T47D (cell line): ENCODE results near the gene MMADHC.

Experiments used
- DNase-seq, 2 experiments: peaks; one replicate each; pipeline versions ENCODE4 v3.0.0 to v3.0.0-alpha.2; 2011 to 2012; ENCODE audit warnings: low read depth in 1 of 2, low spot score in 1 of 2
- JUND ChIP-seq: IDR thresholded peaks from 2 replicates; pipeline ENCODE4 v1.6.1; 2012; ENCODE audit warnings: low read depth
- in situ Hi-C: cut with HindIII; loops from 2 replicates; pipeline ENCODE4 v1.10.0; 2016; ENCODE audit warnings: low sequenced_read_pairs, low pct_unique_long_range_greater_than_20kb

MMADHC gene

DNA sequence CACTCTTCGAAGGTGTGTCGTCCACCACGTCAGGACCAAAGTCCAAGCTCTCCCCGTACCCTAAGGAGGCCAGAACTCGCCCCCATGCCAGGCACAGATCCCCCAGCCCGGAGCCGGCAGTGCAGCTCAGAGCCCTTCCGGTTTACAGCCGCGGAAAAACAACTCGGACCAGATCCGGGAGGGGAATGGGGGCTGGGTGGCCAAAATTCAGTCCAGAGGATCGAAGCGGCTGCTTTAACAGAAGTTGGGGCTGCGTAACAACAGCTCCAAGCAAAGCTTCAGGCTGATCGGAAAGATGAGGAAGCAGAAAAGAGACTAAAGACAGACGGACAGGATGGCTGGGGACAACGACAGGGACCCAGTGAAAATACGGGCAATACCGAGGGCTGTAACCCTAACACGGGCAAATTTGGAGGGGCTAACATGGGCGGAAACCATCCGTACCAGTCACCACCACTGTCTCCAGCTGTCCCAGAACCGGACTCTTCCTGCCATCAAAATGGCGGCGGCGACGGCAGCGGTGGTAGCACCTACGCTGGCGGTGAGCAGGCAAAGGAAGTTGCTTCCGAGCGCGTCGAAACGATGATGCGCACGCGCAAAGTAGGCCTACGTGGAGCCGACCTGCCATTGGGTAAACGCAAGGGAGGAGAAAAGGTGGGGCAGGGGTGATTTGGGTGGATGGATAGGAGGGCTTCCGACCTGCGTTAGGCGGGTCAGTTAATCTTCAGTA is at the start of gene MMADHC:
TSS of gene MMADHC (minus strand) at position 556 of the 730 bp plus-strand sequence. CDS start 678 bp downstream, outside the sequence.
- TF ChIP-seq JUND: no peak
- DNase-seq: peak; percentile 53 to 94
- in situ Hi-C loops: no loop called here

DNA sequence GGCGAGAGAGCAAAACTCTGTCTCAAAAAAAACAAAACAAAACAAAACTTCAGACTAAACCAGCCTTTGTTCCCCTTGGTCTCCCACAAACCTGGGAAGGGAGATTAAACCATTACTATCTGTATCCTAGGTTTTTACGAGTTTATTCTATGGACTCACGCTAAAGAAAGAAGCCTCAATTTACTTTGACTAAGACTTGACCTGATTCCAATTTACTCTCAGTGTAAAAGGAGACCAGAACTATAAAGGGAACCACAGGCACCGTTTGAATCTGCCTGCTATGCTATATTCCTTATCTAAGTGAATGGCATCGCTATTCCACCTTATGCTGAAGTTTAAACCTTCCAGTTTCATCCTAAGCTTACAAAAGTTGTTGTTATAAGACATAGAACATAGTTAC is 46.5 kb upstream of the MMADHC start:
- in situ Hi-C loops: no loop called here
- DNase-seq: no peak
- no peak for TF ChIP-seq JUND

DNA sequence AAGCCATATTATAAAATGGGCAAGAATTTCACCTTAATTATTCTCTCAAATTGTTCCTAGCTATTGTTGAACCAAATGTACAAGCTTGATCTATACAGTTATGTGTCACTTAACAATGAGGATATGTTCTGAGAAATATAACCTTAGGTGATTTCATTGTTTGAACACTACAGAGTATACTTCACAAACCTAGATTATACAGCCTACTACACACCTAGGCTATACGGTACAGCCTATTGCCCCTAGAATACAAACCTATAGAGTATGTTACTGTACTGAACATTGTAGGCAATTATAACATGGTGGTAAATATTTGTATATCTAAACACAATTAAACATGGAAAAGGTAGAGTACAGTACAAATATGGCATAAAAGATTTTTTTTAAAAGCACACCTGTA is 42.9 kb upstream of the MMADHC start:
- in situ Hi-C loops: no loop called here
- no peak for DNase-seq
- no peak for TF ChIP-seq JUND

DNA sequence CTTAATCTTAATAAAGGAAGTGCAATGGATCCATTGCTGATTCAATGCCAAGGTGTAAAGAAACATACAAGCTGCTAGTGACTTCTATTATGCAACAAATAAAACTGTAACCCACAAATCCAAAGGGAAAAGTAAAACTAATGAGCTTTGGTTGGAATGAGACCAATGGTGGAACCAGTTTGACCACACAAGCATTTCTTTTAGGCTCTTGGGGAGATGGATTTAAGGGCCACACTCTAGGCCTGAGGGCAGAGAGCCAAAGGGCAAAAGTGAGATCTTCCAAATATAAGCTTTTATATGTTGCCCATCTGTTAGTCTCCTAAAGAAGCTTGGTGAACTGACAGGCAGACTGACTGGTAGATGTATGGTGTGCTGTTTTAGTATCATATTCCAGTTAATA is 41.5 kb upstream of the MMADHC start:
- in situ Hi-C loops: no loop called here
- DNase-seq: peak in 1 of 2 experiments; percentile 13
- TF ChIP-seq JUND: no peak

DNA sequence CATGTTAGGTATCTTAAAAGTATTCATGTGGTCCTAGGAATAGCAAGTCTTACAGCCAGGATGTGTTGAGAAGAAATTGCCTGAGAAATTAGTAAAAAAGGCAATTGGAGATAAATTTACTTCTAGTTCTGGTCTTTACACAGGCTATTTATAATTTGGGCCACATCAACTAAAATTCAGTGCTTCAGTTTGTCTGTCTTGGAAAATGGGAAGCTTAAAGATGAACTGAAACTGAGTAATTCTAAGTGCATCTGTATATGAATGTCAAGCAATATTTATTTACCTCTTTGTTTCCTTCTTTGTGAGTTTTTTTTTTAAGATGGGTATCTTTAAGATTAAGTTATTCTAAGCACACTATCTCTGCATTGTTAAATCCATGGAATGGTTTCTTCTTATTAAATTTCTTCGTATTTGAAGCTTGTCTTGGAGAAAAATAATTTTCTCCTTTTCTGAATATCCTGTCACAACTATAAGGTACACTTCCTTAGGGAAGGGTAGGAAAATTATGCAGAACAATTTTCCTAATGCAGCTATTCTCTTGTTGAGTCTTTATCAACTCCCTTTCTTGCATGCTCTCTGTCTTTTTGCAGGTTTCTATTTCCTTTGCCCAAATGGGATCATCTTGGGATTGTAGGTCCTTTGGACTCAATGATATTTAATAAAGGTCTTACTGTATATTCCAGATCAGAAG is 39.7 kb upstream of the MMADHC start:
- no peak for TF ChIP-seq JUND
- no peak for DNase-seq
- in situ Hi-C loops: no loop called here

DNA sequence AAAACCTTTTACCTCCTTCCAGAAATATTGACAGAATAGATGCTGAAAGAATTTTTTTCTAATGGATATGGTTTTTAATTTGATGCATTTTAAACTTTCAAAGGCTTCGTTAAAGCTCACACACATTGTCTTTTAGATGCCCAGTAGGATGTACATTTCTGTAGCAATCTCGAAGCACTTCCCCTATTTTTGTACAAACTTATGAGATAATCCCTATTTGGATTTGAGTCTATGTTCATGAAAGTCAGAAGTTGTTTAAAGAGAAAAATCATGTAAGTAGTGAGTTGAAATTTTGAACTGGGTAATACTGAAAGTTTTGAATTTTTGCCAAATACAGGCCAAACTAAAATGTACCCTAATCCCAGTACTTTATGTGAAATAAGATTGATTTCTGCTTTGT is 38.1 kb upstream of the MMADHC start:
- no peak for TF ChIP-seq JUND
- no peak for DNase-seq
- in situ Hi-C loops: no loop called here

DNA sequence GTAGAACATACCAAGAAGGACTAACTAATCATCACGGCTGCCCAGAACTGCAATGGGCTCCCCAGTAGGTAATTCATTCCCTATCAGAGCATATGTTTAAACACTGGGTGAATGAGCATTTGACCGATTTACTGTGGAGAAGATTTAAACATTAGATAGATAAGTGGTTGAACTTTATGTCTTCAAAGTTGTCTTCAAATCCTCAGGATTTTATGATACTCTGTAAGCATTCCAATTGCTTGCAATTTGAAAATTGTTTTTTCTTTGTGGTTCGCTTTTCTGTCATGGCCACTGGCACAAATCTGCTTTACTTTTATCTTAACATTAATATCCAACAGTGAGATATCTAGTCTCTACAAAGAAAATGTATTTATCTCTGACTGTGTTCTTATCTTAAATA is 37.7 kb upstream of the MMADHC start:
- no peak for TF ChIP-seq JUND
- DNase-seq: no peak
- in situ Hi-C loops: no loop called here

DNA sequence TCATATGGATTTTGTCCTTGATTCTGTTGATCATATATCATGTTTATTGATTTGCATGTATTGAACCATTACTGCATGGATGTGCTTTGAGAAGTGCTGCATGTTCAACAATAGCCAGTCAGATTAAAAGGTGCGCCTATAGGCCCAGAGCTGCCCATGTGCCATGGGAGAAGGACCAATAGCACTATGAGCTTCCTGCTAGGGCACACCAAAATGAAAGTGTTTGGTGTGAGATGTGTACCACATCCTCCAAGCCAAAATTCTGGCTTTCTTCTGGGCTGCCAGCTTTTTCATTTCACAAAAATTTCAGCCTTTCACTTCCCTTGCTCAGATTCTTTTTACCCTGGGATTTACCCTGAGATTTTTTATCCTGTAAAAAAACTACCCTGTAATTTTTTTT is 34.8 kb upstream of the MMADHC start:
- in situ Hi-C loops: no loop called here
- TF ChIP-seq JUND: no peak

DNA sequence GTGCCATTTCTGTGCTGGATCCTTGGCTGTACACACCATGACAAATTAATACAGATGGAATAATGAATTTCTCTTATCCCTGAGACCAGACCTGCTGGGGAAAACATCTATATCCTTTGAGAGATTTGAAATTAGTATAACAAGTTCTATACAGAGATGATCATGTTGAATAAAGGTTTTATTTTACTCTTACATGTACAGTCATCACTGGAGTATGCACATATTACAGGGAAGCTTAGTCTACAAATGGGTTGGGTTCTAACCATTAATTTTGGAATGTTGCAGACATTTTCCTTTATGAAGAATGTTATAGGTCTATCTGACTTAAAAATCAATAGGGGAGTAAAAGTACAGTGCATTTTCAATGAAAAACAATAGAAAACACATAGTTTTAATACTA is 29.9 kb upstream of the MMADHC start:
- DNase-seq: no peak
- TF ChIP-seq JUND: no peak
- in situ Hi-C loops: no loop called here

More for the DNA sequence above, 34.8 kb upstream of the MMADHC start:
- DNase-seq: no peak

DNA sequence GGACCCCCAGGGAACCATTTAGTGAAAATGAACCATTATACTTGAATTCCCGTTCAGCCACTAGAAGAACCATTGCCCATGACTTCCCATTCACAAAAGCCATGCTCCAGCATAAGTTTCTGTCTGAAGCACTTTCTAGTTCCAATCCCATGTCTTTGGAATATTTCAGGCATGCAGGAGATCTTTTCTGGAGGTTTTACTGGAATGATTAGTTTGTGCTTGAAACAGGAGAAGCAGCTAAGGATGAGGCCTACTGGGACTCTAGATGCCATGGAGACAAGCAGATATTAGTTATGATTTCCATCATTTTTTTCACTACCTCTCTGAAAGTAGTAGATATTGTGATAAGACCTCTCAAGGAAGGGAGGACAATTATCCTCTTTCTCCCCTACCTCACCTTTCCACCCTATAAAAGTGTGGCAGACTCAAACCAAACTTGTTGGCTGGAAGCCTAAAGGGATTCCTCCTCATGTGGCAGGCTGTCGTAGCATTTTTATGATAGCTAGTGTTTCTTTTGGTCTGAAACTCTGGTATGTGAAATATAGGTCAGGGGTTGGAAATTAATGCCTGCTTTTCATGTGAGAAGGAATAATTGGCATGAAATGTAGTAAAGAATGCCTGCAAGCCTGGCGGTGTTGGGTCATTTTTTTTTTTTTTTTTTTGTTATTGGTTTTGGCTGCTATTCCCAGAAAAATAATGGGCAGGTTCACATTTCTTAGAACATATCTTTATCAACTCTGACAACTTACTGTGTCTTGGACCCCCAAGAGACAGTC is 29.3 kb upstream of the MMADHC start:
- no peak for TF ChIP-seq JUND
- in situ Hi-C loops: no loop called here
- no peak for DNase-seq

DNA sequence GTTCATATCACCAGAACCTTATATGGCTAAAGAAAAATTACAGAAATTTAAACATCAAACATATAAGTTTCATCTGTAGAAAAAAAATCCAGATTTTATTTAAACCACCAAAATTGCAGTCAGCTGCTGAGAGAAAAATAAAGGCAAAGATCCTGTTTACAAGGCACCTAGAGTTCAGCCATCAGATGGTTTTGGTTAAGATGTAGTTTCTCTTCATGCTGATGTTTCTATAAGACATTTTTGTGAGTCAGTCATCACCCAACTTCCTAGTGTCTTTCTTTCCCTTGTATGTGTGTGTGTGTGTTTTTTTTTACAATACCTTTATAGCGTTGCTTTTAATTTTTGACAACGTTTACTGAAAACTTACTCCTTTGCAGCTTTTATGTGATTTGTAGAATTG is 26.1 kb upstream of the MMADHC start:
- in situ Hi-C loops: no loop called here

DNA sequence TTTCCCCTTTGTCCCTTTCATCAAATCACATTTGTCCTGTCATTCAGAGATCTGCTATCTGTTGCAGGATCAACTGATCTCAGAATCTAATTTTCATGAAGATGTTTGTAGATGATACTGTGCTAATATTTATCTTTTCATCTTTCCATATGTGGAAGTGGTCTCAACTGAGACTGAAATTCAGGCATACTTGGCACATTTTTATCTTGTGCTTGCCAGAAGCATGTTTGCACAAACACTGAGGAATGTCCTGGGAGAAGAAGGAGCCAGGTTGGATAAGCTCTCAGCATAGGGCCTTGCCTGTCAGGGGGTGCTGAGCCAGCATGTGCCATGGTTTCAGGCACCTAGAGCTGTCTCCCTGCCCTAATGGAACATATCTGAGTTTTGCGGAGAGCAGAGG is 24.5 kb upstream of the MMADHC start:
- DNase-seq: peak in 1 of 2 experiments; percentile 51
- TF ChIP-seq JUND: no peak
- in situ Hi-C loops: no loop called here

More for the DNA sequence above, 26.1 kb upstream of the MMADHC start:
- no peak for TF ChIP-seq JUND
- no peak for DNase-seq
